MM.1S (cell line): Measurements from ENCODE around the gene PCDH9.

Experiments used
- DNase-seq: peaks from one replicate; pipeline ENCODE4 v3.0.0-alpha.2; 2015
- H2AFZ ChIP-seq: fragments of 300-600 bp; sonication (generic); 2 replicates; pipeline ENCODE4 v1.6.0; 2016; ENCODE audit warnings: antibody characterized with exemption, low read length
- H3F3A ChIP-seq: fragments of 300-600 bp; sonication (generic); 2 replicates; pipeline ENCODE4 v1.6.1; 2016; ENCODE audit warnings: mild to moderate bottlenecking, antibody characterized with exemption, low read length, moderate library complexity, mixed read lengths; ENCODE audit not compliant: insufficient read depth
- H3K27ac ChIP-seq: fragments of 300-600 bp; sonication (generic); 2 replicates; pipeline ENCODE4 v1.5.1; 2016; ENCODE audit warnings: mild to moderate bottlenecking, low read length
- H3K27me3 ChIP-seq: fragments of 300-600 bp; sonication (generic); replicated peaks from 2 replicates; pipeline ENCODE4 v1.6.0; 2016; ENCODE audit warnings: low read length; ENCODE audit not compliant: insufficient read depth
- H3K36me3 ChIP-seq: fragments of 300-600 bp; sonication (generic); replicated peaks from 2 replicates; pipeline ENCODE4 v1.6.1; 2016; ENCODE audit warnings: mild to moderate bottlenecking, low read length, mixed read lengths; ENCODE audit not compliant: insufficient read depth
- H3K4me1 ChIP-seq: fragments of 300-600 bp; sonication (generic); 2 replicates; pipeline ENCODE4 v1.6.1; 2016; ENCODE audit warnings: low read length, mixed read lengths
- H3K4me2 ChIP-seq: fragments of 300-600 bp; sonication (generic); 2 replicates; pipeline ENCODE4 v1.6.0; 2016; ENCODE audit warnings: low read depth, low read length
- H3K4me3 ChIP-seq: fragments of 300-600 bp; sonication (generic); 2 replicates; pipeline ENCODE4 v1.5.1; 2016; ENCODE audit warnings: low read length, mixed read lengths
- H3K79me2 ChIP-seq: fragments of 300-600 bp; sonication (generic); 2 replicates; pipeline ENCODE4 v1.6.1; 2016; ENCODE audit warnings: mixed run types, low read length, mixed read lengths
- H3K9ac ChIP-seq: fragments of 300-600 bp; sonication (generic); 2 replicates; pipeline ENCODE4 v1.6.1; 2016; ENCODE audit warnings: low read length, mixed read lengths
- H3K9me2 ChIP-seq: fragments of 300-600 bp; sonication (generic); replicated peaks from 2 replicates; pipeline ENCODE4 v1.6.1; 2016; ENCODE audit warnings: mild to moderate bottlenecking, low read length, mixed read lengths; ENCODE audit not compliant: insufficient read depth
- H3K9me3 ChIP-seq: fragments of 300-600 bp; sonication (generic); replicated peaks from 2 replicates; pipeline ENCODE4 v1.6.1; 2016; ENCODE audit warnings: mild to moderate bottlenecking, low read length, mixed read lengths; ENCODE audit not compliant: insufficient read depth
- H4K20me1 ChIP-seq: fragments of 300-600 bp; sonication (generic); 2 replicates; pipeline ENCODE4 v1.6.1; 2016; ENCODE audit warnings: mild to moderate bottlenecking, low read length, moderate library complexity, mixed read lengths; ENCODE audit not compliant: insufficient read depth
- EZH2 ChIP-seq: fragments of 300-600 bp; sonication (generic); optimal IDR thresholded peaks from 2 replicates; pipeline ENCODE3; 2017; ENCODE audit warnings: low read depth, mild to moderate bottlenecking, antibody characterized with exemption, low read length, mixed read lengths
- EZH2phosphoT487 ChIP-seq: fragments of 300-600 bp; sonication (generic); IDR thresholded peaks from 2 replicates; pipeline ENCODE4 v1.6.1; 2018; ENCODE audit warnings: antibody characterized with exemption, low read length
- TF ChIP-seq, protein P1 (sequence below): fragments of 300-600 bp; sonication (generic); IDR thresholded peaks from 2 replicates; pipeline ENCODE4 v1.5.1; 2016; ENCODE audit warnings: antibody characterized with exemption, low read length, mixed read lengths

PCDH9 gene

DNA sequence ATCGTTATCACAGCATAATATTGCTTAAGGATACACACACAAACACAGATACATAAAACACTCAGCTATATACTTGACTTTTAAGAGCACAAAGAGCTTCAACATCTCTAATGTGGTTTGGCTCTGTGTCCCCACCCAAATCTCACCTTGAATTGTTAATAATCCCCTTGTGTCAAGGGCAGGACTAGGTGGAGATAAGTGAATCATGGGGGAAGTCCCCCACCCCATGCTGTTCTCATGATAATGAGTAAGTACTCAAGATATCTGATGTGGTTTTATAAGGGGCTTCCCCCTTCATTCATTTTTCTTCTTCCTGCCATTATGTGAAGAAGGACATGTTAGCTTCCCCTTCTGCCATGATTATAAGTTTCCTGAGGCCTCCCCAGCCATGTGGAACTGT lies 481.4 kb downstream of the PCDH9 start:
- Histone ChIP-seq H3K4me3 (no peak overlapping the region), H4K20me1 (no peaks in the 10 kb centered on the region), H3F3A (no peaks in the 10 kb centered on the region), H3K4me2 (no peak overlapping the region), H3K27me3 (no peaks in the 10 kb centered on the region), H3K9me3 (no peaks in the 10 kb centered on the region), H3K9ac (no peak overlapping the region), H3K4me1 (no peaks in the 10 kb centered on the region), H3K79me2 (no peaks in the 10 kb centered on the region), H3K27ac (no peak overlapping the region), H3K36me3 (no peaks in the 10 kb centered on the region), H3K9me2 (no peaks in the 10 kb centered on the region), H2AFZ (no peak overlapping the region)
- DNase-seq = no peak
- TF ChIP-seq EZH2phosphoT487 (no peak), EZH2 (no peak)
- TF ChIP-seq, protein P1, sequence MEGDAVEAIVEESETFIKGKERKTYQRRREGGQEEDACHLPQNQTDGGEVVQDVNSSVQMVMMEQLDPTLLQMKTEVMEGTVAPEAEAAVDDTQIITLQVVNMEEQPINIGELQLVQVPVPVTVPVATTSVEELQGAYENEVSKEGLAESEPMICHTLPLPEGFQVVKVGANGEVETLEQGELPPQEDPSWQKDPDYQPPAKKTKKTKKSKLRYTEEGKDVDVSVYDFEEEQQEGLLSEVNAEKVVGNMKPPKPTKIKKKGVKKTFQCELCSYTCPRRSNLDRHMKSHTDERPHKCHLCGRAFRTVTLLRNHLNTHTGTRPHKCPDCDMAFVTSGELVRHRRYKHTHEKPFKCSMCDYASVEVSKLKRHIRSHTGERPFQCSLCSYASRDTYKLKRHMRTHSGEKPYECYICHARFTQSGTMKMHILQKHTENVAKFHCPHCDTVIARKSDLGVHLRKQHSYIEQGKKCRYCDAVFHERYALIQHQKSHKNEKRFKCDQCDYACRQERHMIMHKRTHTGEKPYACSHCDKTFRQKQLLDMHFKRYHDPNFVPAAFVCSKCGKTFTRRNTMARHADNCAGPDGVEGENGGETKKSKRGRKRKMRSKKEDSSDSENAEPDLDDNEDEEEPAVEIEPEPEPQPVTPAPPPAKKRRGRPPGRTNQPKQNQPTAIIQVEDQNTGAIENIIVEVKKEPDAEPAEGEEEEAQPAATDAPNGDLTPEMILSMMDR = no peak

- H3K27me3 ChIP-seq = no peaks in the 10 kb centered on the region
- H4K20me1 ChIP-seq = no peaks in the 10 kb centered on the region
- H3K4me2 ChIP-seq = no peak overlapping the region
- H3K36me3 ChIP-seq = no peaks in the 10 kb centered on the region
- TF ChIP-seq, protein P1 = no peak
- TF ChIP-seq EZH2phosphoT487 = no peak
- no peak for TF ChIP-seq EZH2
- H3K4me1 ChIP-seq = no peaks in the 10 kb centered on the region
- no peaks in the 10 kb centered on the region for H3K9me3 ChIP-seq
- no peak overlapping the region for H3K9ac ChIP-seq
- H3F3A ChIP-seq = no peaks in the 10 kb centered on the region
- H3K9me2 ChIP-seq = no peaks in the 10 kb centered on the region
- no peak for DNase-seq
- H2AFZ ChIP-seq = no peak overlapping the region
- no peaks in the 10 kb centered on the region for H3K79me2 ChIP-seq
- H3K27ac ChIP-seq = no peak overlapping the region
- no peak overlapping the region for H3K4me3 ChIP-seq
Observed at GRCh38 chr13:66745307-66745706, 484.8 kb downstream of the PCDH9 start.

DNA sequence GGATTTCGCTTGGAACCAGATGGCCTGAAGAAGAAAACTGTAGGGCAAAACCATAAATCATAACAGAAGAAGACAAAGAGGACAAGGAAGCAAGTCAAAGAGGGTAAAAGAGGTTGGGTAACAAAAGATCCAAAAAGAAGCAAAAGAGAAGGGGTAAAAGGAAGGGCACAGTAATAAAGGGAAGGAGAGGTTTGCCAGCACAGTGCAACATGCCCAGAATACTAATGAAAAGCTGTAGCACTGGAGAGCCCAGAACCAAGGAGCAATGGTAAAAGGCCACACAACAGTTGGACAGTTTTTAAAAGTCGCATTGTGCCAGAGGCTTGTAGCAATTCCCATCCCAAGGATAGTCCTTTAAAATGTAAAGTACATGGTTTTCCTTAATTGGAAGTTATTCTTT lies 506.6 kb downstream of the PCDH9 start:
- no peak for DNase-seq
- H3K27me3 ChIP-seq = no peaks in the 10 kb centered on the region
- no peaks in the 10 kb centered on the region for H3K79me2 ChIP-seq
- no peaks in the 10 kb centered on the region for H3F3A ChIP-seq
- TF ChIP-seq, protein P1 = no peak
- TF ChIP-seq EZH2 (no peak), EZH2phosphoT487 (no peak)
- H3K4me2 ChIP-seq = no peak overlapping the region
- no peak overlapping the region for H2AFZ ChIP-seq
- no peaks in the 10 kb centered on the region for H3K9me2 ChIP-seq
- no peaks in the 10 kb centered on the region for H3K4me1 ChIP-seq
- no peak overlapping the region for H3K4me3 ChIP-seq
- H4K20me1 ChIP-seq = no peaks in the 10 kb centered on the region
- no peaks in the 10 kb centered on the region for H3K9me3 ChIP-seq
- H3K27ac ChIP-seq = no peak overlapping the region
- H3K36me3 ChIP-seq = no peaks in the 10 kb centered on the region
- no peak overlapping the region for H3K9ac ChIP-seq
